Lower leg skin (tissue), 4 donors: Measurements from ENCODE around the gene PALS2. TPM values are rescaled to one million over a fixed set of nuclear protein-coding genes. Genes with fewer than 3 reads are reported as not detected.

Experiments used
- DNase-seq, 2 donors: peaks; one replicate each; pipeline ENCODE4 v3.0.0-alpha.2; 2019; ENCODE audit warnings: low spot score in 2 of 2
- H3K4me3 ChIP-seq: fragments of 200-600 bp; sonication (generic); 2 replicates; pipeline ENCODE4 v1.5.1; 2017; ENCODE audit warnings: mild to moderate bottlenecking, low read depth; ENCODE audit not compliant: poor library complexity, severe bottlenecking
- CTCF ChIP-seq, 3 donors: fragments of 450-650 bp; IDR thresholded peaks; one replicate each; pipeline ENCODE4 v1.5.1; 2016; ENCODE audit warnings: antibody characterized with exemption in 3 of 3, mild to moderate bottlenecking in 3 of 3, moderate library complexity in 2 of 3
- POLR2A ChIP-seq, 2 donors: fragments of 450-650 bp; IDR thresholded peaks; one replicate each; pipeline ENCODE4 v1.6.1; 2016 to 2017; ENCODE audit warnings: antibody characterized with exemption in 2 of 2, mild to moderate bottlenecking in 1 of 2, moderate library complexity in 1 of 2
- WGBS, 2 donors: methylation state at CpG; one replicate each; pipeline ENCODE4 v1.1.5; 2018; 5-methylcytosine and 5-hydroxymethylcytosine counted together
- intact Hi-C: fragments of 100-400 bp; cut with DNase I; formaldehyde crosslinking; loops from one replicate; pipeline ENCODE4 v1.15.0; 2023; ENCODE audit warnings: low total_unique reads
- total RNA-seq, 4 donors: library from RNA; depleted of rRNA; stranded (reverse); fragments of >200 nt; gene quantifications; one replicate each; pipeline ENCODE4 v1.1.0, GENCODE V29; 2016

PALS2 gene
- total RNA-seq, 4 donors from 2014 or later, result 2.7 to 8.5 (median 6.6) TPM

- no peak overlapping the region for H3K4me3 ChIP-seq
- TF ChIP-seq CTCF (IDR thresholded peaks at IDR 0.05), result no peak
- TF ChIP-seq POLR2A (IDR thresholded peaks at IDR 0.05), result no peak
- DNase-seq, result no peak
- intact Hi-C loops, result no loop called here
These were observed 24.9 kb upstream of the PALS2 start for GRCh38 chr7:24548390-24548789.

GRCh38 chr7:24549991-24550390 lies 23.3 kb upstream of the PALS2 start:
- DNase-seq, result no peak
- TF ChIP-seq CTCF (IDR thresholded peaks at IDR 0.05), result no peak
- TF ChIP-seq POLR2A (IDR thresholded peaks at IDR 0.05), result no peak
- 61 to 75% methylated on average over 4 of the region's 4 CpGs for WGBS, 2 donors
- intact Hi-C loops, result no loop called here
- no peak overlapping the region for H3K4me3 ChIP-seq

GRCh38 chr7:24555184-24555583 lies 18.1 kb upstream of the PALS2 start:
- TF ChIP-seq CTCF (IDR thresholded peaks at IDR 0.05) (no peak), POLR2A (IDR thresholded peaks at IDR 0.05) (no peak)
- intact Hi-C loops, result no loop called here
- no peak for DNase-seq
- H3K4me3 ChIP-seq, result no peak overlapping the region

- whole genome bisulfite sequencing, 2 donors, result 80 to 83% methylated on average over 5 of the region's 5 CpGs
These were observed 17.5 kb upstream of the PALS2 start for GRCh38 chr7:24555719-24556118.

GRCh38 chr7:24560772-24561171 lies 12.5 kb upstream of the PALS2 start:
- intact Hi-C loops, result no loop called here
- TF ChIP-seq POLR2A (IDR thresholded peaks at IDR 0.05), result no peak
- no peak for TF ChIP-seq CTCF (IDR thresholded peaks at IDR 0.05)
- no peak for DNase-seq
- no peak overlapping the region for H3K4me3 ChIP-seq
- WGBS, 2 donors, result 88 to 94% methylated on average over 3 of the region's 3 CpGs

More at GRCh38 chr7:24555719-24556118, 17.5 kb upstream of the PALS2 start:
- H3K4me3 ChIP-seq, result no peak overlapping the region
- intact Hi-C loops, result no loop called here
- TF ChIP-seq CTCF (IDR thresholded peaks at IDR 0.05) (no peak), POLR2A (IDR thresholded peaks at IDR 0.05) (no peak)
- DNase-seq, result no peak

- TF ChIP-seq CTCF (IDR thresholded peaks at IDR 0.05) (no peak), POLR2A (IDR thresholded peaks at IDR 0.05) (no peak)
- DNase-seq, result no peak
- WGBS, 2 donors, result 81 to 83% methylated on average over 2 of the region's 2 CpGs
- H3K4me3 ChIP-seq, result no peak overlapping the region
- intact Hi-C loops, result no loop called here
These were observed 7.0 kb upstream of the PALS2 start for GRCh38 chr7:24566274-24566673.
